PC-3 (cell line): Measurements from ENCODE around the gene LIM2.

Experiments
- CTCF ChIP-seq: fragments of 300-600 bp; sonication (generic); conservative IDR thresholded peaks from 2 replicates; pipeline ENCODE4 v1.5.1; 2017; ENCODE audit warnings: antibody characterized with exemption, low read depth, mild to moderate bottlenecking, low read length
- EZH2 ChIP-seq: fragments of 300-600 bp; sonication (generic); IDR thresholded peaks from one replicate; pipeline ENCODE4 v1.6.1; 2017; ENCODE audit warnings: antibody characterized with exemption, mild to moderate bottlenecking, low read length; ENCODE audit not compliant: unreplicated experiment
- EZH2phosphoT487 ChIP-seq: fragments of 300-600 bp; sonication (generic); IDR thresholded peaks from 2 replicates; pipeline ENCODE4 v1.6.1; 2018; ENCODE audit warnings: mild to moderate bottlenecking, antibody characterized with exemption, low read length, borderline replicate concordance

- no peak for TF ChIP-seq CTCF
- TF ChIP-seq EZH2: no peak
- no peak for TF ChIP-seq EZH2phosphoT487
These were observed 53.8 kb downstream of the LIM2 start for GRCh38 chr19:51333836-51334460.
